IPS-18c (cell line): ENCODE measurements around the gene GNB1.
"Not testable (repeated sequence)": the region's sequence is repeated elsewhere in the genome, so short reads cannot be mapped to it uniquely, and the experiment has no call there.

ENCODE experiments used
- H3K4me3 ChIP-seq: 2 replicates; pipeline ENCODE4 v1.7.0; 2013; ENCODE audit warnings: low read depth, mild to moderate bottlenecking, low read length, moderate library complexity; ENCODE audit not compliant: insufficient read depth
- H3K9me3 ChIP-seq: one replicate; pipeline ENCODE4 v1.6.1; 2013; ENCODE audit warnings: mild to moderate bottlenecking, low read length, moderate library complexity; ENCODE audit not compliant: control insufficient read depth, insufficient read depth

GNB1 gene

GRCh38 chr1:1856161-1856560 is 34.7 kb downstream of the GNB1 start:
- not testable (repeated sequence) for H3K9me3 ChIP-seq, H3K4me3 ChIP-seq

DNA sequence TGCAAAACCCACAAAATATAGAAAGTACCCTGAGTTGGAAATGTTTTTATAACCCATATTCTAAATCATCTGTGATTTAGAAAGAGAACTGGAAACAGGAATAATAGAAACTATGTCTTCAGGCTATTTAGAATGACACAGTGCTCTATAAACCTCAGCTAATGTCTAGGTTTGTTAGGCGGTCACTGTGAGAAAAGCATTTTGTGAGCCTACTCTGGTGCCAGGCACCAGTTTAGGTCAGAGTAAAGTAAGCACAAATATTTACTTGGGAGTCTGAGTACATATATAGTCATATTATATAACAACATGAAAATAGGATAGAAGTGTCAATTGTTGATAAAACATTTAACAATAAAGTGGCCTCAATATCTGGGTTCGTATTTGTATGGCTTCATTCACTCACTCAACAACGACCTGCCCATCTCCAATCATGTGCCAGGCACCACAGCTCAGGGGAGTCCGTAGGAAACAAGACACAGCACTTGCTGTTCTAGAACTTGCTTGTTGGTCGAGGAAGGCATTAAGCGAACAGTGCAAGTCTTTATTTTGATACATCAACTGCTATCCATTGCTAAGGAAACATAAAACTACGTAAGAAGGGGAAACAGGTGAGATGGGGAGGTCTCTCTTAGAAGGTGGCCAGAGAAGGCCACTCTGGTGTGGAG is 37.2 kb downstream of the GNB1 start:
- Histone ChIP-seq H3K9me3 (no peaks in the 10 kb centered on the region), H3K4me3 (no peak overlapping the region)

DNA sequence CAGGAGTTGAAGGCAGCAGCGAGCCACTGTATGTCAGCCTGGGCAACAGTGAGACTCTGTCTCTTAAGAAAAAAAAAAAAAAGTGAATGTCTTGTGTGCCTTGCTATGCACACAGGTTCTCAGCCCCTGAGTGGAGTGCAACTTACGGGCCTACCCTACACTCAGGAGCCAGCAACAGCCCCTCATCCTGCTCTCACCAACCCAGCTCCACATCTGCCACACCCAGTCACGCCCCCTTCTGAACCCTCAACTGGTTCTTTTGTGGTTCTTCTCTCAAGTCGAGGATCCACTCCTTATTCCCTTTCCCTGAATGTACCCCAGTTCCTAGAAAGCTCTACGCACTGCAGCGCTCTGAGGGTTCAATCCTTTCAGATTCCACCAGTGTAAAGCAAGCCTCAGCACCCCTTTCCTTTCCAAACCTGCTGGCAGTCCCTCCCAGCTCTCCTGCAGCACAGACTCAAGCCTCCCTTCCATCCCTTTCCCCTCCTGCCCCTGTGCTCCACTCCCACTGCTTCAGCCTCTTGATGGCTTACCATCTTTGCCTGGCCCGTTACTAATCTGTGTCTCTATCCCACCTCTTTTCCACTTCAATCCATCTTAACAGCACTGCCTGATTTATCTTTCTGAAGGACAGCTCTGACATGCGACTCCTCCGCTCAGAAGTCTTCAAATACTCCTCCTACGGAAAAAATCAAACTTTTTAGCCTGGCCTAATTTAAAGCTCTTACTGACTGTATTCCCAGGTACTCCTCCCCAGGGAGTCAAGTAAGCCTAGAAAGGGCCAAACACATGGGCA is 38.1 kb downstream of the GNB1 start:
- Histone ChIP-seq H3K4me3 (no peak overlapping the region), H3K9me3 (no peaks in the 10 kb centered on the region)

DNA sequence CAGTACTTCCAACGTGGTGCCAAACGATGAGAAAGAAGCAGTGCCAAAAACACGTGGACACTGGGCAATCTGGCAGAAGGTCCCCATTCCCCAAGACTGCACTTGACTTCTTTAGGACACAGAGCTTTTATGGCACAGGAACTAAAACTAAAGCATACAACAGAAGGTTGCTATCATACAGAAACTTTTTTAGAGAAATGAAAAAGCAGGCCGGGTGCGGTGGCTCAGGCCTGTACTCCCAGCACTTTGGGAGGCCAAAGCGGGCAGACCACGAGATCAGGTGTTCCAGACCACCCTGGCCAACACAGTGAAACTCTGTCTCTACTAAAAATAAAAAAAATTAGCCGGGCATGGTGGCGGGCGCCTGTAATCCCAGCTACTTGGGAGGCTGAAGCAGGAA is 43.0 kb downstream of the GNB1 start:
- Histone ChIP-seq H3K4me3 (no peak overlapping the region), H3K9me3 (no peaks in the 10 kb centered on the region)

GRCh38 chr1:1847061-1847850 is 43.6 kb downstream of the GNB1 start:
- Histone ChIP-seq H3K4me3 (no peak overlapping the region), H3K9me3 (no peaks in the 10 kb centered on the region)

DNA sequence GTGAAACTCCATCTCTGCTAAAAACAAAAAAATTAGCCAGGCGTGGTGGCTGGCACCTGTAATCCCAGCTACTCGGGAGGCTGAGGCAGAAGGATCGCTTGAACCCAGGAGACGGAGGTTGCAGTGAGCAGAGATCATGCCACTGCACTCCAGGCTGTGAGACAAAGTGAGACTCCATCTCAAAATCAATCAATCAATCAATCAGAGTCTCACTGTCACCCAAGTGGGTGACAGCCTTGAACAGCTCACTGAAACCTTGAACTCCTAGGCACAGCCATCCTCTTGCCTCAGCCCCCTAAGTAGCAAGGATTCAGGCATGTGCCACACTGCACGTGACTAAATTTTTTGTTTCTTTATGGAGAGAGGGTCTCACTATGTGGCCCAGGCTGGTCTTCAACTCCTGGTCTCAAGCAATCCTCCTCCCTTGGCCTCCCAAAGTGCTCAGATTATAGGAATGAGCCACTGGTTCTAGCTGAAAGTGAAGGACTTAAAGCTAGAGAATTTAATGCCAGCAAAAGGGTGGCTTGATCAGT is 44.4 kb downstream of the GNB1 start:
- Histone ChIP-seq H3K4me3 (no peak overlapping the region), H3K9me3 (no peaks in the 10 kb centered on the region)

DNA sequence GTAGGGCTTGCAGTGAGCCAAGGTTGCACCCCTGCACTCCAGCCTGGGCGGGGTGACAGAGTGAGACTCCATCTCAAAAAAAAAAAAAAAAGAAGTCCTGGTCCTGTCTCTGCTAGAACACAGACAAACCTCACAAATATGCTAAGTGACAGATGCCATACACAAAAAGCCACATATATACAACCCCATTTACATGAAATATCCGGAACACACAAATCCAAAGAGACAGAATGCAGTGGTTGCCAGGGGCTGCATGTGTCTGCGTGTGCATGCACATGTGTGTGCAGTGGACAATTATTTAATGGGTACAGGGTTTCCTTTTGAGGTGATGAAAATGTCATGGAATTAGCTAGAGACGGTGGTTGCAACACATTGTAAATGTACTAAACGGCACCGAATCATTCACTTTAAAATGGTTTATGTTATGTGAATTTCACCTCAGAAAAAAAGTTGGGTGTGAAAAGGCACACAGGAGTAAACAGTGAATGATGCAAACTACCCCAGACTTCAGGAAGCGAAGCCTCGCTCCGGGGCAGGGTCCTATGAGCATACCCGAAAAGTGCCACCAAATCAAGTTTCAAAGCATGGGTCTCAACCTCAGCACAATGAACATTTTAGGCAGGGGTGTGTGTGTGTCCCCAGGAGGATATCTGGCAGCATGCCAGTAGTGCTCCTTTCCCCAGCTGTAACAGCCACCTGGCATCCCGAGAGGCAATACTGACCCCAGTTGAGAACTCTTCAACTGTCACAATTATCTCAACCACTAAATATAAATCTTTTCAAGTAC is 48.3 kb downstream of the GNB1 start:
- H3K9me3 ChIP-seq: no peaks in the 10 kb centered on the region
- no peak overlapping the region for H3K4me3 ChIP-seq

DNA sequence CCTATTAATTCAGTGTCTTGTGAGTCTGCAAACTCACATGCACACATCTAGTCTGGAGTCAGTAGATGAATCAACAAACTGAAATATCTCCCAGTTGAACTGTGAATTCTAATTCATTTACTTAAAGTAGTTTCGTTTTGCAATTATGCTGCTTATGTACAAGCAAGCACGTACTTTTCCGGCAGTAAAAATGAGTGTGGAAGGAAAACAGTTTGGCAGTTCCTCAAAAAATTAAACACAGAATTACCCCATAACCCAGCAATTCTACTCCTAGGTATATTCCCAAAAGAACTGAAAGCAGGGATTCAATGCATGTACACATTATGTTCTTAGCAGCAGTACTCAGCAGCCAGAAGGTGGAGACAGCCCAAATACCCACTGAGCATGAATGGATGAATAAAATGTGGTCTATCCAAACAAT is 49.3 kb downstream of the GNB1 start:
- H3K4me3 ChIP-seq: no peak overlapping the region
- no peaks in the 10 kb centered on the region for H3K9me3 ChIP-seq

DNA sequence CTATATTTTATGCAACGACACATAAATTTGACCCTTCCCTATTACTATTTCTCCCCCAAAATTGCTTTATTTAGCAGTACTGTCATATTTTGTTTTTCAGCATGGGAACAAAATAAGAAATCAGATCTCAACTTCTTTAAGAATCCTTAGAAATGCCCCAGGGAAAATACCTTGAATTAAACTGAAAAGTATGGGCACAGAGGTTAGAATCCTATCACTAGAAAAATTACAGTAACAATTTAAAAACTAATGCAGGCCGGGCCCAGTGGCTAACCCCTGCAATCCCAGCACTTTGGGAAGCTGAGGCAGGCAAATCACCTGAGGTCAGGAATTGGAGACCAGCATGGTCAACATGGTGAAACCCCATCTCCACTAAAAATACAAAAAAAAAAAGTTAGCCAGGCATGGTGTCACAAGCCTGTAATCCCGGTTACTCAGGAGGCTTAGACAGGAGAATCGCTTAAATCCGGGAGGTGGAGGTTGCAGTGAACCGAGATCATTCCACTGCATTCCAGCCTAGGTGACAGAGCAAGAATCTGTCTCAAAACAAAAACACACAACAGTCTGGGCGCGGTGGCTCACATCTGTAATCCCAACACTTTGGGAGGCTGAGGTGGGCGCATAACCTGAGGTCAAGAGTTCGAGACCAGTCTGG is 51.4 kb downstream of the GNB1 start:
- Histone ChIP-seq H3K4me3 (no peak overlapping the region), H3K9me3 (no peaks in the 10 kb centered on the region)

DNA sequence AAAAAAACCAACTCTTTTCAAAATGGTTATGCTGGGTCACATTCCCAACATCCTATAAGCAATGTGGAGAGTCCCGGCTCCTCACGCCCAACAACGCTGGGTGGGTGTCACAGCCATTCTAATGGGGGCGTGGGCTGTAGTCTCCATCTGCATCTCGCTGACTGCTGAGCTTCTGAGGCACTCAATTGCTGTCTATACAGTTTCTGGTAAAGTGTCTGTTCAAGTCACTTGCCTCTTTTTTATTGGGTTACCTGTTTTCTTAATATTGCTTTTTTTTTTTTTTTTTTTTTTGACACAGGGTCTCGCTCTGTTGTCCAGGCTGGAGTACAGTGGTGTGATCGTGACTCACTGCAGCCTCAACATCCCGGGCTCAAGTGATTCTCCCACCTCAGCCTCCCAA is 54.8 kb downstream of the GNB1 start:
- Histone ChIP-seq H3K4me3 (no peak overlapping the region), H3K9me3 (no peaks in the 10 kb centered on the region)

- no peak overlapping the region for H3K4me3 ChIP-seq
These were observed 55.3 kb downstream of the GNB1 start for GRCh38 chr1:1835546-1835945.

DNA sequence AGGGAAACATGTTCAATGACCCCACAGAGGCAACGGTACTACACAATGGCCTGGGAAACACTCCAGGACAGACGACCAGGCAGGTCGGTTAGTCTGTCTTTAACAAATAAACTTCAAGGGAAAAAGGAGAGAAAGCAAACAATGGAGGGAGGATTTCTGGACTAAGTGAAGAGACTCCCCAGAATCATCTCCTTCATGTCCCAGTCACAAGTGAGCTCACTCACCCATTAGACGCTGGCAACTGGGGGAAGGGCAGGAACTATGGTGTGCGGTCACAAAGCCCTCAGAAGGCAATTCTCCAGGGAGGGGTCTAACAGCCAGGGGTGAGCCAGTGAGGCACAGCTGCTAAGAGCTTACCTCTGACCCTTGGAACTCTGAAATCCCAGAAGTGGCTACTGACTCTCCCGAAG is 57.0 kb downstream of the GNB1 start:
- H3K4me3 ChIP-seq: no peak overlapping the region
- H3K9me3 ChIP-seq: peaks cover 2% of the 10 kb centered on the region

More at GRCh38 chr1:1835546-1835945, 55.3 kb downstream of the GNB1 start:
- H3K9me3 ChIP-seq: no peaks in the 10 kb centered on the region

GRCh38 chr1:1833456-1833855 is 57.4 kb downstream of the GNB1 start:
- no peak overlapping the region for H3K4me3 ChIP-seq
- H3K9me3 ChIP-seq: peaks cover 2% of the 10 kb centered on the region

DNA sequence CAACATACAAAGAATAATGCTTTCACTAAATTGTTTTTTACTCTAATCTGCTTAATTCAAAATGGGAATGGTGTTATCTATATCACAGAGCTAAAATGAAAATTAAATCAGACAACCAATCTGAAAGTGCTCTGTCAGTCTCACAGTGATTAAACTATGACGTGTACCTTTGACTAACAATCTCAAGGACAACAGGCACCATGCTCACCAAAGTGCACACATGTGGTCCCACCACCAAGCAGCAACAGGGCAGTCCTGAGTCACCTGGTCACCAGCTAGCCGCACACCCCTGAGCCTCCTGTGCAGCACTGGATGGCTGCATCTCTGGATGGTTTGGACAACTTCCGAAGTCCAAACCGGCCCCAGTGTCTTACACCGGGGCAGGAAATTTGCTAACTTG is 58.1 kb downstream of the GNB1 start:
- H3K4me3 ChIP-seq: no peak overlapping the region

GRCh38 chr1:1832166-1832565 is 58.7 kb downstream of the GNB1 start:
- Histone ChIP-seq H3K4me3 (no peak overlapping the region), H3K9me3 (peaks cover 2% of the 10 kb centered on the region)

More for the DNA sequence above, 58.1 kb downstream of the GNB1 start:
- peaks cover 2% of the 10 kb centered on the region for H3K9me3 ChIP-seq

DNA sequence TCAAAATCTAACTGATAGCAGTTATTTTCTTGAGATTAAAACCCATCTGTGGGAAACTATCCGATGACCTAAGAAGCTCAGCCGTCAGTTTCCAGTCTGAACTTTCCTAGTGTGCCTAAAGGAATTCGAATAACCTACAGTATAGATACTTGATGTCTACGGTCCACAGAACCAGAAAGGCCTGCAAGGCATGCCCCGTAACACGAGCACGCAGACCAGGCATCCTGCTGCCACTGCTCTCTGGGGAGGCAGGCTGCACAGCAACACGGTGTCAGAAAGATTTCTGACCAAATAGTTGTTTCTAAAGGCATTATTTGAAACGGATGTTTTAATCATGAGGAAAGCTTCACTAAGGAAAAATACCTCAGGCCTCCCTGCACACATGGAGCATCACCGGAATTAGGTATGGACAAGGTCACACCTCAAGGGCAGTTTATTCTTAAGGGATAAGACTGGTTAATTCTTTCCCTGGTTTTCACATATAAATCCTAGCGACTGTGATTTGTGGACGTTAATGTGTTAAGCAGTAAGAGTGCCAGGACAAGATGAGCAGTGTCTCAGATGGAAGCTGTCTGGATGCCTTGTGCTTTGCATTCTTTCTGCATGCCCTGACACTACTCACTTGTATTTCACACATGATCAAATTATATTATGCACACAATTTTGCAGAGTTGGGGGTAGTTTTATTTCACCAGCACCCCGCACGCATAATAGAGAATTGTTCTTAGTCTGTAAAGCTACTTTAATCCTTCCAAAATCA is 63.6 kb downstream of the GNB1 start:
- peaks cover 2% of the 10 kb centered on the region for H3K9me3 ChIP-seq
- H3K4me3 ChIP-seq: no peak overlapping the region
